Measurements from ENCODE around the gene ECT2.

GRCh38 chr3:172749230-172749965 is 1.1 kb upstream of the ECT2 start:
- no peak for TF ChIP-seq CTCF (IDR thresholded peaks at IDR 0.05; ENCODE audit: poor library complexity, severe bottlenecking)
- TF ChIP-seq TAF1 (IDR thresholded peaks at IDR 0.05; ENCODE audit: low read depth), result no peak
- TF ChIP-seq EP300 (conservative IDR thresholded peaks at IDR 0.05; ENCODE audit: poor library complexity, severe bottlenecking), result no peak
- no peak for TF ChIP-seq POLR2AphosphoS5 (IDR thresholded peaks at IDR 0.05)
- TF ChIP-seq EZH2 (IDR thresholded peaks at IDR 0.05; ENCODE audit: borderline replicate concordance, insufficient read depth, low read length, poor library complexity, severe bottlenecking), result no peak
- TF ChIP-seq REST (IDR thresholded peaks at IDR 0.05; ENCODE audit: borderline replicate concordance), result no peak
- TF ChIP-seq RAD21 (conservative IDR thresholded peaks at IDR 0.05), result no peak
- TF ChIP-seq MXI1 (conservative IDR thresholded peaks at IDR 0.05; ENCODE audit: poor library complexity, severe bottlenecking), result no peak
- no peak for TF ChIP-seq SMC3 (conservative IDR thresholded peaks at IDR 0.05; ENCODE audit: poor library complexity)
